Right lobe of liver (tissue), 6 donors: Measurements from ENCODE around the gene COMMD10. TPM values are rescaled to one million over a fixed set of nuclear protein-coding genes. Genes with fewer than 3 reads are reported as not detected.

Experiments
- ATAC-seq, 4 donors: fragments of 200-7000 bp; cut with Tn5 transposase; one replicate each; pipeline ENCODE4 v1.9.1; 2020; ENCODE audit warnings: mild to moderate bottlenecking in 4 of 4, moderate library complexity in 4 of 4
- DNase-seq, 3 donors: peaks; one replicate each; pipeline ENCODE4 v3.0.0-alpha.2; 2020
- H3K27ac ChIP-seq, 3 donors: fragments of 200-600 bp; one replicate each; pipeline ENCODE4 v1.8.0; 2022
- H3K27me3 ChIP-seq, 2 donors: fragments of 200-600 bp; one replicate each; pipeline ENCODE4 v1.8.0; 2022
- H3K36me3 ChIP-seq, 4 donors: fragments of 200-600 bp; sonication (generic) in 1 of 4; one replicate each; pipeline versions ENCODE4 v1.5.1 to v1.8.0; 2017 to 2022; ENCODE audit warnings: control low read depth in 1 of 4
- H3K4me1 ChIP-seq, 4 donors: fragments of 200-600 bp; sonication (generic) in 1 of 4; one replicate each; pipeline versions ENCODE4 v1.5.1 to v1.8.0; 2017 to 2022; ENCODE audit warnings: control low read depth in 1 of 4
- H3K4me3 ChIP-seq, 3 donors: fragments of 200-600 bp; one replicate each; pipeline ENCODE4 v1.8.0; 2022
- H3K9me3 ChIP-seq, 4 donors: fragments of 200-600 bp; sonication (generic) in 1 of 4; one replicate each; pipeline versions ENCODE4 v1.5.1 to v1.8.0; 2017 to 2022; ENCODE audit warnings: control low read depth in 1 of 4
- POLR2A ChIP-seq: fragments of 450-650 bp; IDR thresholded peaks from one replicate; pipeline ENCODE4 v1.6.1; 2017; ENCODE audit warnings: antibody characterized with exemption, mild to moderate bottlenecking
- WGBS: methylation state at CpG from one replicate; pipeline ENCODE4 v1.1.6; 2018; ENCODE audit warnings: low coverage, low lambda C conversion rate; ENCODE audit not compliant: insufficient coverage; ENCODE audit errors: missing lambda C conversion rate; 5-methylcytosine and 5-hydroxymethylcytosine counted together
- intact Hi-C, 2 donors: fragments of 100-400 bp; cut with DNase I; formaldehyde crosslinking; loops; one replicate each; pipeline versions ENCODE4 v1.11.2 to v1.14.1; 2022
- total RNA-seq, 6 experiments: library from RNA; depleted of rRNA in 2 of 6; stranded (reverse); fragments of >200 nt in 2 of 6; fragmentation: NEBNext Ultra II Directional in 3 of 6; extraction: Animal tissue kit (Norgen Biotek cat#: 25700) in 3 of 6; gene quantifications; one replicate each; pipeline versions ENCODE4 v1.1.0 to v1.2.4, GENCODE V29; 2016 to 2023
- TF ChIP-seq, protein P1 (sequence below), 4 donors: fragments of 200-600 bp in 3 of 4; fragments of 450-650 bp in 1 of 4; IDR thresholded peaks; one replicate each; pipeline versions ENCODE4 v1.5.1 to v1.8.0; 2016 to 2022; ENCODE audit warnings: antibody characterized with exemption in 4 of 4, mild to moderate bottlenecking in 2 of 4
- donor health status: DM: no; HTN: yes; CAD: no.
- donor health status: DM: no; HTN: no; CAD: no.
- donor health status: DM: no; HTN: no; CAD: no.
- donor health status: DM: no; HTN: yes; CAD: no.
- donor health status: DM: no; HTN: yes; CAD: no.

COMMD10 gene
- total RNA-seq, 6 experiments from 2014 or later = 11.1 to 16.2 (median 14.4) TPM

DNA sequence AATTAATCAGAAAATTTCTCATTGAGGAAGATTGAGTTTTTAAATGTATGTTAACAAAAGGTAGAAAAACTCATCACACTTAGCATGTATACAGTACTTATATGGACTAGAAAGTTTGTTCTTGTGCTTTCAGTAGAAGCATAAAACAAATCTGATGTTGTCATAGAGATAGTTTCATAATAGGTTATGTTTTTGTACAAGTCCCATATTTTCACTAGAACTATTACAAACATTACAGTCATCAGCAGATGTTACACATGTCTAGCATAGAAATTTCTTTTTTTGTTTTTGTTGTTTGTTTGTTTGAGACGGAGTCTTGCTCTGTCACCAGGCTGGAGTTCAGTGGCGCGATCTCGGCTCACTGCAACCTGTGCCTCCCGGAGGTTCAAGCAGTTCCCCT, 131.4 kb downstream of the COMMD10 start:
- H3K36me3 ChIP-seq = no peaks in the 10 kb centered on the region
- no peaks in the 10 kb centered on the region for H3K4me1 ChIP-seq
- H3K27me3 ChIP-seq = no peaks in the 10 kb centered on the region
- no peak overlapping the region for H3K27ac ChIP-seq
- ATAC-seq = no peak
- no peak for DNase-seq
- no peak overlapping the region for H3K4me3 ChIP-seq
- no peak for TF ChIP-seq POLR2A
- TF ChIP-seq, protein P1, sequence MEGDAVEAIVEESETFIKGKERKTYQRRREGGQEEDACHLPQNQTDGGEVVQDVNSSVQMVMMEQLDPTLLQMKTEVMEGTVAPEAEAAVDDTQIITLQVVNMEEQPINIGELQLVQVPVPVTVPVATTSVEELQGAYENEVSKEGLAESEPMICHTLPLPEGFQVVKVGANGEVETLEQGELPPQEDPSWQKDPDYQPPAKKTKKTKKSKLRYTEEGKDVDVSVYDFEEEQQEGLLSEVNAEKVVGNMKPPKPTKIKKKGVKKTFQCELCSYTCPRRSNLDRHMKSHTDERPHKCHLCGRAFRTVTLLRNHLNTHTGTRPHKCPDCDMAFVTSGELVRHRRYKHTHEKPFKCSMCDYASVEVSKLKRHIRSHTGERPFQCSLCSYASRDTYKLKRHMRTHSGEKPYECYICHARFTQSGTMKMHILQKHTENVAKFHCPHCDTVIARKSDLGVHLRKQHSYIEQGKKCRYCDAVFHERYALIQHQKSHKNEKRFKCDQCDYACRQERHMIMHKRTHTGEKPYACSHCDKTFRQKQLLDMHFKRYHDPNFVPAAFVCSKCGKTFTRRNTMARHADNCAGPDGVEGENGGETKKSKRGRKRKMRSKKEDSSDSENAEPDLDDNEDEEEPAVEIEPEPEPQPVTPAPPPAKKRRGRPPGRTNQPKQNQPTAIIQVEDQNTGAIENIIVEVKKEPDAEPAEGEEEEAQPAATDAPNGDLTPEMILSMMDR (IDR thresholded peaks at IDR 0.05) = no peak
- H3K9me3 ChIP-seq = no peaks in the 10 kb centered on the region
- intact Hi-C loops = no loop called here
- WGBS = no CpG with 5 or more reads among the region's 5 CpGs

DNA sequence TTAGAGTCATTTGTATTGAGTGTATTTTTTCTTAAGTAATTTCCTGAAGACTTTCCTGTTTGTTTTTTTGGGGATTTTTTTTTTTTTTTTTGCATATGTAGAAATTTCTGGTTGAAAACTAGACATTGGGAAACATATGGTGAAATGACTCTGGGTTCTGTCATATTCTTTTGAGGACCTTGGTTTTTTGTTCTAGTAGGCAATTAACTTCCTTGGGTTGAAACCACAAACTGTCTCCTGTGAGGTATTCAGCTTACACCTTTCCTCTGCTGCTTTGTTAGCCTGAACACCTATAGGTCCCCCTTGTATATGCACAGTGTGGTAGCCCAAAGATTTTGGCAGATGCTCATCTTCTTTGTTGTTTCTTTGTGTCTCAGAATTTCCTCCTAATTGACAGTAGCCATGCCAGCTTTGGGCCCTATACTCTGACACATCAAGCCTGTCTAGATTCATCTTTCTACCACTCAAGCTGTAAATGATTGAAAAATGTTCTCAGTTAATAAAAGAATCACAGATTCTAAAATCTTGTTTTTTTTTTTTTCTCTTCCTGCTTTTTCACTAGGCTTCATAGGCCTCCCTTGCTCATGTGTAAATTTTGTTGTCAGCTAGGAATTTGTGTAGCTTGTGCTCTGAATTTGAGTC, 140.6 kb downstream of the COMMD10 start:
- Histone ChIP-seq H3K27me3 (no peaks in the 10 kb centered on the region), H3K4me1 (no peaks in the 10 kb centered on the region), H3K27ac (no peak overlapping the region), H3K4me3 (no peak overlapping the region), H3K9me3 (no peaks in the 10 kb centered on the region), H3K36me3 (no peaks in the 10 kb centered on the region)
- no peak for DNase-seq
- TF ChIP-seq, protein P1 (IDR thresholded peaks at IDR 0.05) = no peak
- TF ChIP-seq POLR2A = no peak
- intact Hi-C loops = no loop called here
- ATAC-seq = no peak

DNA sequence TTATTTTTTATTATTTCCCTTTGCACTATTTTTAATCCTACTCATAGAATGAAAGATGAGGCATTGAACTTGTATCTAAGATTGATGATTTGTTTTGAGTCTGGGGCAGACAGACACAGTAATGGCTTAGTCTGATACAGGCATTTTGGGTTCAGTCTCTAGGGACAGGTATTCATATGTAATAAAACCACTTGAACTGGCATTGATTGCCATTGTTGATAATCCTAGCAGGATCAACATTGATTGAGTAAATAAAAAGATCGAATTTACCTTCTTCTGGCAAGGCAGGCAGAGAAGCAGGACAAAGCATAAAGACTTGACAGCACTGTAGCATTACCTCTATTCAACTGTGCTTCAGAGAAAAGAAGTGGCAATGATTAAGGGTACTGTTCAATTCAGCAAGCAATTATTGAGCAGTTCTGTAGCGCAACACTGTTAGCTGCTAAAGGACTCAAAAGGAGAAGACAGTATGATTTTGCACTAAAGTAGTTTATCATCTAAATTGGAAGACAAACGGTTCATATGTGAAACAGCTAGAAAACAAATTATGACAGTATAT, 144.4 kb downstream of the COMMD10 start:
- ATAC-seq = no peak
- Histone ChIP-seq H3K36me3 (no peaks in the 10 kb centered on the region), H3K4me1 (no peaks in the 10 kb centered on the region), H3K27me3 (no peaks in the 10 kb centered on the region), H3K27ac (no peak overlapping the region), H3K9me3 (no peaks in the 10 kb centered on the region), H3K4me3 (no peak overlapping the region)
- 54% methylated on average over 3 of the region's 3 CpGs for WGBS
- TF ChIP-seq, protein P1 (IDR thresholded peaks at IDR 0.05) = no peak
- TF ChIP-seq POLR2A = no peak
- intact Hi-C loops = no loop called here
- no peak for DNase-seq

DNA sequence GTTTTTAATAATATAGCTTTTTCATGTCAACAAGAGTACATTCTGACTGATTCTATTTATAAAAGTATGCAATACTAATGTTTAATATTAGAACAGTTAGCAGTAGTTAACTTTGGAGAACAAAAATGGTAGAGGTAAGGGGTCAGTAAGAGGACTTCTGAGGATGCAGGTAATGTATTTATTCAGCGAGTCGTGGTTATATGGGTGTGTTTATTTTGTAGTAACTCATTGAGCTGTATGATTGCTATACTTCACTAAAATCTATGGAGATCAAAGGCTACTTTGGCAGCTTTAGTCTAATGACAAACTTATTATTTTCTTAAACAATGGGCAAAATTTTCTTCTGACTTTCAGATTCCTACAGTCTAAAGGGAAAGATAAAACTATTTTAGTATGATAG, 146.5 kb downstream of the COMMD10 start:
- ATAC-seq = no peak
- Histone ChIP-seq H3K36me3 (no peaks in the 10 kb centered on the region), H3K4me1 (no peaks in the 10 kb centered on the region), H3K9me3 (no peaks in the 10 kb centered on the region), H3K27ac (no peak overlapping the region), H3K4me3 (no peak overlapping the region), H3K27me3 (no peaks in the 10 kb centered on the region)
- WGBS = 71% methylated on average over 2 of the region's 2 CpGs
- intact Hi-C loops = no loop called here
- TF ChIP-seq POLR2A = no peak
- TF ChIP-seq, protein P1 (IDR thresholded peaks at IDR 0.05) = no peak
- no peak for DNase-seq
